ENCODE data around the gene GRHL1. TPM values are rescaled to one million over a fixed set of nuclear protein-coding genes. Genes with fewer than 3 reads are reported as not detected.

The GRHL1 gene
- total and polyA plus RNA-seq, 2 experiments from 2014 or later: 0.32 to 0.45 TPM

DNA sequence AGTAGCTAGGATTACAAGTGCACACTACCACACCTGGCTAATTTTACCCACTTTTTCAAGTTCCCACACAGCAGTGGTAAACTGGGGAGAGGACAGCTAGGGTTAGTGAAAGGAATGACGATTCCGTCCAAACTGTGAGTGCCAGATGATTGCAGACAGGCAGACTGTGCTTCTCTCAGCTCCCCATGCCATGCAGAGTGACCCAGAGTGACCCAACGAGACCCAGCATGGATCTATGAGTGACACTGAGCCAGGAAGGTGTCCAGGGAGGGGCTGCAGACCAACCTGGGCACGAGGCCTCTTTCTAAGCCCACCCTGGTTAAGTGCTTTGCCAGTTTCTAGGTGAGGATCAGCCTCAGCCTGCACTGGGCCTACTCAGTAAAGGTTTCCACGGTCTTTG is 84.1 kb downstream of the GRHL1 start:
- 25% methylated on average over 5 of the region's 5 CpGs for WGBS, 2 experiments (ENCODE audit: low coverage in 1 of 2, low lambda C conversion rate in 2 of 2, missing lambda C conversion rate in 2 of 2)
- Histone ChIP-seq H4K20me1 (ENCODE audit: insufficient read depth) (no peaks in the 10 kb centered on the region), H3K4me2 (ENCODE audit: unreplicated experiment) (no peak overlapping the region), H3K4me3 (no peak overlapping the region), H3K27me3 (replicated peaks; ENCODE audit: insufficient read depth) (no peaks in the 10 kb centered on the region), H3K9me3 (ENCODE audit: low read depth) (no peaks in the 10 kb centered on the region), H3K9ac (peak overlapping the region; percentile 10; the same call in 1 of the 2 replicates), H3K27ac (peak overlapping the region; percentile 60; the same call in 1 of the 2 replicates), H3K79me2 (ENCODE audit: insufficient read depth) (no peaks in the 10 kb centered on the region), H3K36me3 (ENCODE audit: low read depth) (no peaks in the 10 kb centered on the region), H3F3A (ENCODE audit: insufficient read depth) (peaks cover 8% of the 10 kb centered on the region; the same call in 1 of the 2 replicates), H2AFZ (no peak overlapping the region), H3K9me2 (ENCODE audit: insufficient read depth) (no peaks in the 10 kb centered on the region), H3K4me1 (ENCODE audit: insufficient read depth) (peaks cover 21% of the 10 kb centered on the region)
- no peak for TF ChIP-seq EZH2phosphoT487 (IDR thresholded peaks at IDR 0.05; ENCODE audit: insufficient read depth, low read depth)
- TF ChIP-seq EZH2 (IDR thresholded peaks at IDR 0.05; ENCODE audit: insufficient read depth, poor library complexity, severe bottlenecking): no peak
- DNase-seq: no peak
- in situ Hi-C loops (cut with MboI): no loop called here

DNA sequence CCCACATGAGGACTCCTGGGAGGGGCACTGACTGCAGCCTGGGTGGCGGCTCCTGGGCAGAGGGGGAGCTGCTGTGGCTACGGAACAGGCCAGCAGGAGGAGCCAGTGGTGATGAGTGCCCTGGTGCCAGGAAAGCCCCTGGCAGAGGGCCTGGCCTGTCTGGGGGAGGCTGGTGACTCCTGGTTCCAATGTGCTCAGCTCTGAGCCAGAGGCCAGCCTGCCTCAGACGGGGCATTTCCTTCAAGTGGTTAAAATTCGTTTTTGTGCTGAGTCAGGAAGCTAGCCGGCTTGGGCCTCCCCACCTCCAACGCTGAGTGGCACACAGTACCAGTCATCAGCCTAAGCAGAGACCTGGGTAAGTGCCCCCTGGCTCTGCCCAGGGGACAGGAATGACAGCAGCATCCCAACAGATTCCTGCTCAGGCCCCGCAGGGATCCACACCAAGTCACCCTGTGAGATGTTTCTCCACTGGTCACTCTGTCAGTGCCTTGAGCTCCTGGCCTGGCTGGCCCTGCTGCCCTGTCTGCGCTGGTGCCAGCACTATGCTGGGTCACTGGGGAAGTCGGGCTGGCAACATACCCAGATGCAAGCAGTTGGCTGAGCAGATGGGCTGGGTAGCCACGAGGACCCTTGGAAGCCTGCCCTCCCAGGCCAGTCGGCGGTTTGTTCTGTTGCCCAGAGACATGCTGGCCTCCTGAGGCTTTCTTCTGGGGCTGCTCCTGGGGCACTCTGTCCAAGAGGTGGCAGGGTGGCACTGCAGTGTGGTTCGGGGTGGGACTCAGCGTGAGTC is 84.8 kb downstream of the GRHL1 start:
- Histone ChIP-seq H3F3A (ENCODE audit: insufficient read depth) (peaks cover 8% of the 10 kb centered on the region; the same call in 1 of the 2 replicates), H3K4me3 (no peak overlapping the region), H3K4me2 (ENCODE audit: unreplicated experiment) (peak overlapping the region; percentile 49), H3K9ac (peak overlapping the region; percentile 55), H3K36me3 (ENCODE audit: low read depth) (no peaks in the 10 kb centered on the region), H3K79me2 (ENCODE audit: insufficient read depth) (no peaks in the 10 kb centered on the region), H3K9me2 (ENCODE audit: insufficient read depth) (no peaks in the 10 kb centered on the region), H4K20me1 (ENCODE audit: insufficient read depth) (no peaks in the 10 kb centered on the region), H3K27ac (peak overlapping the region; percentile 60), H3K9me3 (ENCODE audit: low read depth) (no peaks in the 10 kb centered on the region), H2AFZ (peak overlapping the region; percentile 19), H3K4me1 (ENCODE audit: insufficient read depth) (peaks cover 21% of the 10 kb centered on the region), H3K27me3 (replicated peaks; ENCODE audit: insufficient read depth) (no peaks in the 10 kb centered on the region)
- peak; percentile 92 for DNase-seq
- WGBS, 2 experiments (ENCODE audit: low coverage in 1 of 2, low lambda C conversion rate in 2 of 2, missing lambda C conversion rate in 2 of 2): 9 to 14% methylated on average over 14 of the region's 14 CpGs
- TF ChIP-seq EZH2 (IDR thresholded peaks at IDR 0.05; ENCODE audit: insufficient read depth, poor library complexity, severe bottlenecking) (no peak), EZH2phosphoT487 (IDR thresholded peaks at IDR 0.05; ENCODE audit: insufficient read depth, low read depth) (no peak)
- in situ Hi-C loops (cut with MboI): no loop called here

DNA sequence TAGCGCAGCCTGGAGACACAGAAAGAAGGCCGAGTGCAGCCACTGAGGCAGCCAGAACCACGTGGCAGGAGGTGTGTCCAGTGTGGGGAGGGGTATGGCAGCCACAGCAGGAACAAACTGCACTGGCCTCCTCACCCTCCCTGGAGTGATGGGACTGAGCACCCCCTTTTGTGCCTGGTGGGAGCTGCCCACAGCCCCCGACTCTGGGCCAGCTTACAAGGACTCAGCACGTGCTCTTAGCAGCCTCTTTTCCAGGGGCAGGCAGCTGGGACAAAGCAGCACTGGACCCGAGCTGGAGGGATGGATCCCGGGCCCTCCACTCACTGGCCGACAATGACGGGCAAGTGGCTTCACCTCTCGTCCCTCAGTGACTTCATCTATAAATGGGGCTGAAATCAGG is 86.6 kb downstream of the GRHL1 start:
- H3K9me2 ChIP-seq (ENCODE audit: insufficient read depth): no peaks in the 10 kb centered on the region
- no peak overlapping the region for H3K9ac ChIP-seq
- in situ Hi-C loops (cut with MboI): no loop called here
- H3K9me3 ChIP-seq (ENCODE audit: low read depth): no peaks in the 10 kb centered on the region
- no peak for TF ChIP-seq EZH2phosphoT487 (IDR thresholded peaks at IDR 0.05; ENCODE audit: insufficient read depth, low read depth)
- H3K27ac ChIP-seq: no peak overlapping the region
- no peak for DNase-seq
- no peak overlapping the region for H3K4me3 ChIP-seq
- no peak overlapping the region for H3K4me2 ChIP-seq (ENCODE audit: unreplicated experiment)
- 75 to 83% methylated on average over 10 of the region's 10 CpGs for WGBS, 2 experiments (ENCODE audit: low coverage in 1 of 2, low lambda C conversion rate in 2 of 2, missing lambda C conversion rate in 2 of 2)
- H3K79me2 ChIP-seq (ENCODE audit: insufficient read depth): no peaks in the 10 kb centered on the region
- H2AFZ ChIP-seq: no peak overlapping the region
- H3K4me1 ChIP-seq (ENCODE audit: insufficient read depth): peaks cover 21% of the 10 kb centered on the region
- H4K20me1 ChIP-seq (ENCODE audit: insufficient read depth): no peaks in the 10 kb centered on the region
- H3K36me3 ChIP-seq (ENCODE audit: low read depth): no peaks in the 10 kb centered on the region
- no peaks in the 10 kb centered on the region for H3K27me3 ChIP-seq (replicated peaks; ENCODE audit: insufficient read depth)
- peaks cover 8% of the 10 kb centered on the region; the same call in 1 of the 2 replicates for H3F3A ChIP-seq (ENCODE audit: insufficient read depth)

DNA sequence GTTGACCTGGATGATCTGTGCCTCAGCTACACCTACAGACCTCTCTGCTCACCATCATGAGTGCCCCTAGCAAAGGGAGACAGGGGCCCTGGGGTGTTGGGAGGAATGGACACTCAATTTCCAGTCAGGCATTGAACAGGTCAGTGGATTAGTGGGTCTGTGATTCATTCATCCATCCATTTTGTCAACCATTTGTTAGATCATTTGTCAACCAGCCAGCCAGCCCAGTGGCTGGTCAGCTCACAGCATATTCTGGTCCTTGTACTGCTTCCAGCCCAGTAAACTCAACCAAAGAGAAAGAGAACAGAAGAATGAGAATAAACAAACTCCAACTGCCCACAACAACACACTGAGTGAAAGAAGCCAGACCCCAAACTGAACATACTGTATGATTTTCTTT is 87.2 kb downstream of the GRHL1 start:
- no peaks in the 10 kb centered on the region for H3K36me3 ChIP-seq (ENCODE audit: low read depth)
- H3K27me3 ChIP-seq (replicated peaks; ENCODE audit: insufficient read depth): no peaks in the 10 kb centered on the region
- no peak overlapping the region for H3K9ac ChIP-seq
- TF ChIP-seq EZH2phosphoT487 (IDR thresholded peaks at IDR 0.05; ENCODE audit: insufficient read depth, low read depth) (no peak), EZH2 (IDR thresholded peaks at IDR 0.05; ENCODE audit: insufficient read depth, poor library complexity, severe bottlenecking) (no peak)
- H3K27ac ChIP-seq: no peak overlapping the region
- H3K79me2 ChIP-seq (ENCODE audit: insufficient read depth): no peaks in the 10 kb centered on the region
- H3K9me3 ChIP-seq (ENCODE audit: low read depth): no peaks in the 10 kb centered on the region
- H3F3A ChIP-seq (ENCODE audit: insufficient read depth): peaks cover 8% of the 10 kb centered on the region; the same call in 1 of the 2 replicates
- peaks cover 21% of the 10 kb centered on the region for H3K4me1 ChIP-seq (ENCODE audit: insufficient read depth)
- H2AFZ ChIP-seq: no peak overlapping the region
- in situ Hi-C loops (cut with MboI): no loop called here
- DNase-seq: peak; percentile 59
- no peak overlapping the region for H3K4me2 ChIP-seq (ENCODE audit: unreplicated experiment)
- no peak overlapping the region for H3K4me3 ChIP-seq
- no peaks in the 10 kb centered on the region for H3K9me2 ChIP-seq (ENCODE audit: insufficient read depth)
- H4K20me1 ChIP-seq (ENCODE audit: insufficient read depth): no peaks in the 10 kb centered on the region

All from GM23248 (cell line).